Breast epithelium (tissue), 3 donors: ENCODE results near the gene CLEC3A.

Source experiments
- POLR2A ChIP-seq: fragments of 450-650 bp; IDR thresholded peaks from one replicate; pipeline ENCODE4 v1.6.1; 2016; ENCODE audit warnings: antibody characterized with exemption, mild to moderate bottlenecking, moderate library complexity
- POLR2AphosphoS5 ChIP-seq, 3 donors: sonication (generic); formaldehyde crosslinking; IDR thresholded peaks; one replicate each; pipeline ENCODE4 v1.6.1; 2017; ENCODE audit warnings: antibody characterized with exemption in 3 of 3
- TF ChIP-seq, protein P1 (sequence below), 3 donors: fragments of 450-650 bp; IDR thresholded peaks; one replicate each; pipeline ENCODE4 v1.5.1; 2016 to 2017; ENCODE audit warnings: antibody characterized with exemption in 3 of 3, mild to moderate bottlenecking in 3 of 3, moderate library complexity in 3 of 3

DNA sequence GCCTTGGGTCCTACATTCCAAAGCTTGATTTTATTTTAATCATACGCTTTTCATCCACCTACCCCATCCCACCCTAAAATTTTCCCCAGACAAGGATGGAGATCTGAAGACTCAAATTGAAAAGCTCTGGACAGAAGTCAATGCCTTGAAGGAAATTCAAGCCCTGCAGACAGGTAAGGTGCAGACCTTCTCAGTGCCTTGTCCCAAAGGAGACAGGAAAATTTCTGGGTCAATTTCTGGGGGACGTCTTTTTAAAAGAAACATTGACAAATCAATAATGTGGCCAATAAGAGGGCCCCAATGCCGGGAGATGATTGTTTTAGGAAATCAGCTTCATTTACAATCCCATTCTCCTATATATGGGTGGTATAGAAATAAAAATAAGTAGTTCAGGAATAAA is 5.7 kb downstream of the CLEC3A start:
- no peak for TF ChIP-seq POLR2A
- TF ChIP-seq, protein P1, sequence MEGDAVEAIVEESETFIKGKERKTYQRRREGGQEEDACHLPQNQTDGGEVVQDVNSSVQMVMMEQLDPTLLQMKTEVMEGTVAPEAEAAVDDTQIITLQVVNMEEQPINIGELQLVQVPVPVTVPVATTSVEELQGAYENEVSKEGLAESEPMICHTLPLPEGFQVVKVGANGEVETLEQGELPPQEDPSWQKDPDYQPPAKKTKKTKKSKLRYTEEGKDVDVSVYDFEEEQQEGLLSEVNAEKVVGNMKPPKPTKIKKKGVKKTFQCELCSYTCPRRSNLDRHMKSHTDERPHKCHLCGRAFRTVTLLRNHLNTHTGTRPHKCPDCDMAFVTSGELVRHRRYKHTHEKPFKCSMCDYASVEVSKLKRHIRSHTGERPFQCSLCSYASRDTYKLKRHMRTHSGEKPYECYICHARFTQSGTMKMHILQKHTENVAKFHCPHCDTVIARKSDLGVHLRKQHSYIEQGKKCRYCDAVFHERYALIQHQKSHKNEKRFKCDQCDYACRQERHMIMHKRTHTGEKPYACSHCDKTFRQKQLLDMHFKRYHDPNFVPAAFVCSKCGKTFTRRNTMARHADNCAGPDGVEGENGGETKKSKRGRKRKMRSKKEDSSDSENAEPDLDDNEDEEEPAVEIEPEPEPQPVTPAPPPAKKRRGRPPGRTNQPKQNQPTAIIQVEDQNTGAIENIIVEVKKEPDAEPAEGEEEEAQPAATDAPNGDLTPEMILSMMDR (IDR thresholded peaks at IDR 0.05) = no peak
- no peak for TF ChIP-seq POLR2AphosphoS5 (IDR thresholded peaks at IDR 0.05)
